Activated CD8-positive, alpha-beta T cell treated with anti-CD3 and anti-CD28 coated beads, Interleukin-2, amount 10 ng/mL, durations not matched to agents 7 days and 5 days (primary cell): ENCODE results near the gene LCOR. TPM values are rescaled to one million over a fixed set of nuclear protein-coding genes. Genes with fewer than 3 reads are reported as not detected.

Experiments
- ATAC-seq: fragments of 150-1000 bp; cut with Tn5 transposase; one replicate; pipeline ENCODE4 v1.10.0; 2021; ENCODE audit warnings: moderate library complexity
- CTCF ChIA-PET: fragments of 350-600 bp; sonication (Branson Sonifier 250); formaldehyde crosslinking; loops from one replicate; lab custom pipeline; 2021; ENCODE audit warnings: antibody characterized with exemption; lab: Charles Lee
- POLR2A ChIA-PET: fragments of 350-600 bp; sonication (Branson Sonifier 250); formaldehyde crosslinking; loops from one replicate; lab custom pipeline; 2021; ENCODE audit warnings: antibody characterized with exemption; lab: Charles Lee
- DNase-seq: peaks from one replicate; pipeline ENCODE4 v3.0.0-alpha.2; 2020
- H3K27ac Mint-ChIP-seq: one replicate; pipeline ENCODE4 v1.8.0; 2021; ENCODE audit warnings: mild to moderate bottlenecking, mixed read lengths
- H3K27me3 Mint-ChIP-seq: one replicate; pipeline ENCODE4 v1.8.0; 2021; ENCODE audit warnings: low read depth, mixed read lengths
- H3K36me3 Mint-ChIP-seq: one replicate; pipeline ENCODE4 v1.8.0; 2021; ENCODE audit warnings: low read depth, mixed read lengths
- H3K4me1 Mint-ChIP-seq: one replicate; pipeline ENCODE4 v1.8.0; 2021; ENCODE audit warnings: low read depth, mixed read lengths
- H3K4me3 Mint-ChIP-seq: one replicate; pipeline ENCODE4 v1.8.0; 2021; ENCODE audit warnings: mild to moderate bottlenecking, mixed read lengths
- H3K9me3 Mint-ChIP-seq: one replicate; pipeline ENCODE4 v1.8.0; 2022; ENCODE audit warnings: mixed read lengths; ENCODE audit not compliant: insufficient read depth
- microRNA-seq: library from miRNA; unstranded; fragments of <30 nt; microRNA quantifications from one replicate; pipeline ENCODE4 v1.2.0, GENCODE V29; 2022
- total RNA-seq, 2 experiments: library from RNA; stranded (reverse); gene quantifications; one replicate each; pipeline ENCODE4 v1.2.3, GENCODE V29; 2021

The LCOR gene
- total RNA-seq, 2 experiments from 2014 or later = 36.6 to 37.4 TPM

- H3K4me3 Mint-ChIP-seq = no peak overlapping the region
- DNase-seq (no peak), ATAC-seq (no peak)
- POLR2A ChIA-PET = no interaction called here
- H3K27ac Mint-ChIP-seq = no peak overlapping the region
- peaks cover 2% of the 10 kb centered on the region for H3K27me3 Mint-ChIP-seq
- H3K36me3 Mint-ChIP-seq = no peaks in the 10 kb centered on the region
- CTCF ChIA-PET = no interaction called here
- H3K4me1 Mint-ChIP-seq = peaks cover 10% of the 10 kb centered on the region
- no peaks in the 10 kb centered on the region for H3K9me3 Mint-ChIP-seq
Observed at GRCh38 chr10:97040706-97041105, 208.6 kb downstream of the LCOR start.

DNA sequence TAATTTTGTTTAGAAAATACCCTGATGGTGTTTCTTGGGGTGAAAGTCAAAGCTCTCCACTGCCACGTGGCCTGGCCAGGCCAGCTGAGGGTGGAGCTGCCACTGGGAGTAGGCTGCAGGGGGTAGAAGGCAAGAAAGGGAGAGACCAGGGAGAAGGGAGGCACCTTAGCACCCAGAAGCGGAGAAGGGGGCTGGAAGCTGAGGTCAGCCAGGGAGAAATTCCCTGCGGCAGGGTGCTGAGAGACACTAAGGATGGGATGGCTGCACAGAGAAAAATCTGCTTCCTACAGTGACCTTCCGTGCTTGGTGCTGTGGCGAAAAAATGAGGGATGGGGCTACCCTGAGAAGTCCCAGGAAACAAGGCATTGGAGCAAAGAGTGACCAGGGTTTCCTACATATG is 210.0 kb downstream of the LCOR start:
- DNase-seq = no peak
- POLR2A ChIA-PET = no interaction called here
- CTCF ChIA-PET = interaction anchor here (0.7 kb wide), 1 partner anchor 17 kb away, joined by 4 read pairs; no protein-coding TSS in a partner anchor
- Mint-ChIP-seq H3K27me3 (no peaks in the 10 kb centered on the region), H3K4me1 (peaks cover 10% of the 10 kb centered on the region), H3K27ac (no peak overlapping the region), H3K4me3 (no peak overlapping the region), H3K9me3 (no peaks in the 10 kb centered on the region), H3K36me3 (no peaks in the 10 kb centered on the region)
- ATAC-seq = no peak

DNA sequence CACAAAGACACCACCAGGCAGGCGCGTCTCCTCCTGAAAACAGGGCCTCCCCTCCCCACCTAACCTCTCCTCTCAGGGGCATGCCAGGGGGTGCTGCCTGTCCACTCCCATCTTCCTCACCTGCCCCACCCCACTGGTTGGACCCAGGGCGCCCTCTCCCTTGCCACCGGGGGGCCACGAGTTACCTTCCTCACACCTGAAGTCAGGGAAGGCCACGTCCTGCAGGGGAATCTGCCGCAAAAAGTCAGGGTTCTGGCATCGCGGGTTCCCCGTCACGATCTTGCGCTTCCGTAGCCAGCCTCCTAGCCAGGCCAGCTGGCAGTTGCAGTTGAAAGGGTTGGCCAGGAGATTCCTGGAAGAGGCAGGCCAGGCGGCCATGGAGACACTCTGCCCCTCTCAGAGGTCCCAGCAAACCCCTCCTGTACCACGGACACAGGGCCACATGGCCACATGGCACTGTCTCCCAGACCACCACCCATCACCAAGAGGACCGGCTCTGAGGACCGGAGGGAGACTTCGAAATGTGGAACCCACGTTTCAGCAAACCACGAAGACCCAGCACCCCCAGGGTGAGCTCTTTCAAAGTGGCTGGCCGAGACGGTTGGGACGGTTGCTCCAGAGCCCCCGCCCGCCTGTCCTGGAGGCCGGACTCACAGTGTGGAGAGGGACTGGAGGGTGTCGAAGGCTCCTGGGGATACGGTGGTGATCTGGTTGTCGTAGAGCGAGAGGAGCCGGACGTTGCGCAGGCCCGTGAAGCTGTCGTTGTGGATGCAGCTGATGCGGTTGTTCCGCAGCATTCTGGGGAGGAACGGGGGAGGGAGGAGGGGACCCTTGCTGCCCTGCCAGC is 210.8 kb downstream of the LCOR start:
- no peak overlapping the region for H3K4me3 Mint-ChIP-seq
- CTCF ChIA-PET = no interaction called here
- POLR2A ChIA-PET = no interaction called here

GRCh38 chr10:97043563-97043855 is 211.4 kb downstream of the LCOR start:
- Mint-ChIP-seq H3K27ac (no peak overlapping the region), H3K27me3 (no peaks in the 10 kb centered on the region), H3K4me1 (no peaks in the 10 kb centered on the region), H3K9me3 (no peaks in the 10 kb centered on the region), H3K4me3 (no peak overlapping the region), H3K36me3 (no peaks in the 10 kb centered on the region)
- ATAC-seq (no peak), DNase-seq (no peak)
- ChIA-PET POLR2A (no interaction called here), CTCF (no interaction called here)

More for the DNA sequence above, 210.8 kb downstream of the LCOR start:
- no peak for DNase-seq
- Mint-ChIP-seq H3K36me3 (no peaks in the 10 kb centered on the region), H3K27me3 (no peaks in the 10 kb centered on the region), H3K27ac (no peak overlapping the region), H3K4me1 (peaks cover 2% of the 10 kb centered on the region), H3K9me3 (no peaks in the 10 kb centered on the region)
- ATAC-seq = no peak

Small RNA genes lying within 50 kb of the gene (microRNA-seq; reads per million reads assigned to microRNA genes)
- gene MIR607 = 1.7 reads per million

Other genes starting within 250 kb of the LCOR start
- gene TM9SF3, start 245.3 kb upstream of the LCOR start, total RNA-seq = 10 to 100 TPM; 73.1 to 75.4 TPM
- 1 to 10 TPM; 6.2 to 6.8 TPM for gene PIK3AP1, start 111.8 kb upstream of the LCOR start, total RNA-seq